Measurements from ENCODE around the gene CDH12.

DNA sequence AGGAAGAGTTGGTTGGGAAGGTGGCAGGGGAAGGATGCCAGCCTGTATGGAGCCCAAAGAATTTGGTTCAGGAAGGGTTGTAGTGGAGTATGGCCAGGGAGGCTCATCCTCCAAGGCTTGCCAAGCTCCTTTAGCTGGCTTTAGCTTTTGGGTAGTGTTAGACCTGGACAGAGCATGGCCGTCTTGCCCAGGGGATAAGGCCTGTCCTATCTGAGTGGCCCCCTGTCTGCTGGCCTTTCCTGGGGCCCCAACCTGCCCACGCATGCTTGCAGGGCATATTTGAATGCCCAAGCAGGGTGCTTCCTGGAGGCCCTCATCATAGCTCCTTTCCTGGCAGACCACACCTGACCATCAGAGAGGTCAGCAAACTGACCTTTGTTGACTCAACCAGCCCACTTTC is 227.7 kb downstream of the CDH12 start:
- TF ChIP-seq, protein P1, sequence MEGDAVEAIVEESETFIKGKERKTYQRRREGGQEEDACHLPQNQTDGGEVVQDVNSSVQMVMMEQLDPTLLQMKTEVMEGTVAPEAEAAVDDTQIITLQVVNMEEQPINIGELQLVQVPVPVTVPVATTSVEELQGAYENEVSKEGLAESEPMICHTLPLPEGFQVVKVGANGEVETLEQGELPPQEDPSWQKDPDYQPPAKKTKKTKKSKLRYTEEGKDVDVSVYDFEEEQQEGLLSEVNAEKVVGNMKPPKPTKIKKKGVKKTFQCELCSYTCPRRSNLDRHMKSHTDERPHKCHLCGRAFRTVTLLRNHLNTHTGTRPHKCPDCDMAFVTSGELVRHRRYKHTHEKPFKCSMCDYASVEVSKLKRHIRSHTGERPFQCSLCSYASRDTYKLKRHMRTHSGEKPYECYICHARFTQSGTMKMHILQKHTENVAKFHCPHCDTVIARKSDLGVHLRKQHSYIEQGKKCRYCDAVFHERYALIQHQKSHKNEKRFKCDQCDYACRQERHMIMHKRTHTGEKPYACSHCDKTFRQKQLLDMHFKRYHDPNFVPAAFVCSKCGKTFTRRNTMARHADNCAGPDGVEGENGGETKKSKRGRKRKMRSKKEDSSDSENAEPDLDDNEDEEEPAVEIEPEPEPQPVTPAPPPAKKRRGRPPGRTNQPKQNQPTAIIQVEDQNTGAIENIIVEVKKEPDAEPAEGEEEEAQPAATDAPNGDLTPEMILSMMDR (IDR thresholded peaks at IDR 0.05; ENCODE audit: low read length) = no peak
- TF ChIP-seq EZH2 (IDR thresholded peaks at IDR 0.05; ENCODE audit: borderline replicate concordance, low read length) = no peak

Data from OCI-LY1 (cell line).